WTC11 (cell line): ENCODE data around the gene SNX24. TPM values are rescaled to one million over a fixed set of nuclear protein-coding genes. Genes with fewer than 3 reads are reported as not detected.

Source experiments
- ATF1 ChIP-seq: sonication (generic); formaldehyde crosslinking; IDR thresholded peaks from 2 replicates; pipeline ENCODE4 v1.8.1; 2023; ENCODE audit warnings: mild to moderate bottlenecking, moderate library complexity, missing genetic modification reagents
- ERG ChIP-seq: fragments of 250-450 bp; sonication (Bioruptor Pico); IDR thresholded peaks from 2 replicates; pipeline ENCODE4 v1.8.0; 2021; ENCODE audit warnings: mild to moderate bottlenecking
- IRF1 ChIP-seq: sonication (generic); formaldehyde crosslinking; IDR thresholded peaks from 2 replicates; pipeline ENCODE4 v1.8.0; 2023; ENCODE audit warnings: missing genetic modification reagents
- MYBL2 ChIP-seq: sonication (generic); formaldehyde crosslinking; IDR thresholded peaks from 2 replicates; pipeline ENCODE4 v1.8.1; 2023; ENCODE audit warnings: mild to moderate bottlenecking, moderate library complexity, missing genetic modification reagents
- total RNA-seq: library from RNA; stranded (reverse); gene quantifications from 3 replicates; pipeline ENCODE4 v1.2.3, GENCODE V29; 2021

SNX24 gene
- total RNA-seq, 1 experiment from 2014 or later = 15.5 TPM

- TF ChIP-seq IRF1 (CRISPR knock-in tag) (no peak), ERG (CRISPR knock-in tag) (no peak), ATF1 (no peak), MYBL2 (CRISPR knock-in tag) (no peak)
Measured at GRCh38 chr5:123051206-123051605, 205.8 kb downstream of the SNX24 start (continued).

Other genes with a start within 250 kb of the SNX24 start
- 63.7 to 68.9 TPM (median 66.6 TPM) in 3 replicates for gene SNX2, start 70.5 kb upstream of the SNX24 start, total RNA-seq
- 12.4 to 16.0 TPM (median 15.7 TPM) in 3 replicates for gene PPIC, start 191.1 kb downstream of the SNX24 start, total RNA-seq
- gene PRDM6, start 243.6 kb downstream of the SNX24 start, total RNA-seq = 0.27 to 0.37 TPM (median 0.28 TPM) in 3 replicates